Fibroblast of skin of left biceps (primary cell): Measurements from ENCODE around the gene C1D.

Experiments
- DNase-seq, 2 experiments: peaks; one replicate each; pipeline ENCODE4 v3.0.0-alpha.2; 2013; ENCODE audit warnings: low read depth in 2 of 2

The C1D gene

DNA sequence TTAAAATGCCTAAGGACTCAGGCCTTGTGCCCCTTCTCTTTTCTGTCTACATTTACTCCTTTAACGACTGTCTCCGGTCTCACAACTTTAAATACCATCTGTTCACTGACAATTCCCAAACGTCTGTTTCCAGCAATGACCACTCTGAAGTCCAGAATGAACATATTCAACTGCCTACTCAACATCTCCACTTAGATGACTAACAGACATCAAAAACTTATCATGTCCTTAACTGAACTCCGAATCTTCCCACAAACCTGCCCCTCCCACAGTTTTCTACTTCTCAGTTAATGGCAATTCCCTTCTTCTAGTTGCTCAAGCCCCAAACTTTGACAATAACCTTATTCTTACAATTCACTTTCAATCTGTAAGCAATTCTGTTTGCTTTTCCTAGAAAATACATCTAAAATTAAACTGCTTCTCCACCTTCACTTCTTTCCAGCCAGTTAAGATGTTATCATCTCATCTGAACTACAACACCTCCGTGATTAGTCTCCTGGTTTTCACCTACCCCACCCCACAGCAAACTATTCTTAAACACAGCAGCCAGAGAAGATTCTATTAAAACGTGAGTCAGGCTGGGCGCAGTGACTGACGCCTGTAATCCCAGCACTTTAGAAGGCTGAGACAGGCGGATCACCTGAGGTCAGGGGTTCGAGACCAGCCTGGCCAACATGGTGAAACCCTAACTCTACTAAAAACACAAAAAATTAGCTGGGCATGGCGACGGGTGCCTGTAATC lies 2.8 kb downstream of the C1D start:
- DNase-seq = no peak

DNA sequence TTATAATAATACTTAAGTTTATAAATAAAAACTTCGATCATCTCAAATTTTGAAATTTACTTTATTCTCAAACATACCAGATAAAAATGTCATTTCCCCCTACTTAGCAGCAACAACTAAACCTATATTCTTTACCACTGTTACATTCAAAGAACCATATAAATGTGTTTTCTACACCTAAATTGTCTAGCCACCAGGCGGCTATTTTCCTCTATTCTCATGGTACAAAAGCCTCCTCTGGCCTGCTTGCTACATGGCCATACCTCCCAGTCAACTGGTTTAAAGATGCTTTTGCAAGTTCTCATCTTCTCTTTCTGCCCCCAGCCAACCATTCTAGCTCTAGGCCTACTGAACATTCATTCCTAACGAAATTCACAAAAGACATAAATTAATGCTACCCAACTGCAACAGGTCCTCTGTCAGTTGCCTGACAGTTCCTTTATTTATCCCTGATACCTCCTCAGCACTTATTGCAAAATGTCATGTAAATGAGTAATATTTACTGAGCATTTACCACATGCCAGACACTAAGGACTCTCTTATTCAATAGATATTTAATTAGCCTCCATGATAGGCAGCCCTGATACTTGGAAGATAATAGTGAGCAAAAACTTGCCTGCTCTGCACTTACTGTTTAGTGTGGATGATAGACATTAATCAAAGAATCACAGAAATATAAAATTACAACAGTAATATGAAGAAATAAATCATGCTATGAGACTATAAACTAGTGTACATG lies 5.0 kb downstream of the C1D start:
- DNase-seq = no peak

DNA sequence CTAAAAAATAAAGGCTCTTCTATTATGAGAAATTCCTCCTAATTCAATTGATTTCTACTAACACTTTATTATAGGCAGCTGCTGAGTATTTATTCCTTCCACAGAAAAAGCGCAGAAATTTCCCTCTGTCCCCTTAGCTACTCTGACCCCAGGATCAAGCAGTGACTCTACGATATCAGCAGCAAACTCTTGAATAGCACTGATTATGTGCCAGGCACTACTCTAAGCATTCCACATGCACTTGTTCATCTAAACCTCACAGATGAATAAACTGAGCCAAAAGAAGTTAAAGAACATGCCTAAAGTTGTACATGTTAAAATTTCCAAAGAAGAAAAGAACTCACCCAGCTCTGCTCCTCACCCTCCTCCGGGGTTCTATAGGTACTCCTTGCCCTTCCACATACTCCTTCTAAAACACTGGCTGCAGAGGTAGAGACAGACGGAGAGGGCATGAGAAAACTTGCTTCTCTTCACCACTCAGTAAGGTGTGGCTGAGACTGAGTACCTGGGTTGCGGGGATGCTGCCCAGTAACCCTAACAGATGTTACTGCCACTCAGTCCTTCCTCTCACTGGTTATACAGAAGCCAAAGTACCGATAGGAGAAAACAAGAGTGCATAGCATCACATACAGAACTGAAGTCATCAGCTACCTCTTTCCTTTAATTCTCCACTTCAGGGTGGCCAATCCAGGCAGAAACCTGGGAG lies 9.9 kb downstream of the C1D start:
- no peak for DNase-seq

DNA sequence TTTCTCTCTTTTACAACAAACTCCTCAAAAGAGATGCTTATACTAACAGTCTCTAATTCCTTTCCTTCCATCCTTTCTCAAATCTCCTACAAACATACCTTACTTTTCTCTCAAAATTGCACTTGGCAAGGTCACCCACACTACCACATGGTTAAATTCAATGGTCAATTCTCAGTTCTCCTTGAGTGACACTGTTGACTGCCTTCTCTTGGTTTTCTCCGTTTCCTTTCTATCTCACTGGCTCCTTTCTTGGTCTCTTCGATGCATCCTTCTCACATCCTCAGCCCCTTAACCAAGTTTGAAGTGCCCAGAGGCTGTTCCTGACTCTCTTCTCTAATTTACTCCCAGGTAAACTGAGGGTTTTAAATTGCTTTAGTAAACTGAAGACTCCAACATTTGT lies 12.5 kb downstream of the C1D start:
- no peak for DNase-seq

DNA sequence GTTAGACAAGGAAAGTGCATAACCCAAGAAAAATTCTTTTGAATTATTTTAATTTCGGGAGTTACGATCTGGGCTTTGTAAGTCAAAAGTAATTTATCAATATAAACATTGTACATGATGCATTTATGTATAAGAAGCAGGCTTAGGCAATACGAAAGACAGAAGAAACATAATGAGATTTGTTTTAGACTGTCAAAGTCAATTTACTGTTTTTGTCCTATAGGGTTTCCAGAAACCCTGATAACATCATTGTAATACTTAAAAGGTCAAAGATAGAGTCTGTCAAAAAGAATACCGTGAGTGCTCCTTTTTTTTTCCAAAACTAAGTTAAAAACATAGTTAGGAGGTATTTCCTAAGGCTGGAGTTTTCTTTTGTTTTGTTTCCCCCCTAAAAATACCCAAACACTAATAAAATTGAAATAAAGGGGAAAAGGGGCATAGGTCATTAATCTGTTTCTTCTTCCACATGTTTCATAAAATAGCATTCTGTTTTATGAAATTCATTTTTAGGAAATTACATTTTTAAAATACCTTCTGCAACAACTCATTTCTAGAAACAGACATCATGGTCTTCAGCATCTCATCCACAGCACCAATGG lies 16.1 kb downstream of the C1D start:
- DNase-seq = no peak

DNA sequence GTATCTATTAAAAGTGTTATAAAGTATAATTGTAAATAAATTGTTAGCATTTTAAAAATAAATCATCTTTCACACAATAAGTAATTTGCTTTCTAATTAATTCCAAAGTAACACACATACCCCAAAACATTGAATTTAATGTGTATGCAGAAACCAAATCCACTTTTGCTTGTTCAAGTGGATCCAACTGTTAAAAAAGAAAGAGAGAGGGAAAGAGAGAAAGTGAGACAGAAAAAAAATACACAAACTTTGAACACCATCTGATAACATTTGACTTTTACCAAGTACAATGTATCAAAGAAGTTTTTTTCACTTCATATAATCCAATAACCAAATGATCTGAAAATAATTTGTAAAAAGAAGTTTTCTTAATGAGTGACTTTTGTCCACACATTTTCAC lies 16.6 kb downstream of the C1D start:
- no peak for DNase-seq

GRCh38 chr2:68045342-68045741 lies 17.5 kb downstream of the C1D start:
- DNase-seq = no peak

DNA sequence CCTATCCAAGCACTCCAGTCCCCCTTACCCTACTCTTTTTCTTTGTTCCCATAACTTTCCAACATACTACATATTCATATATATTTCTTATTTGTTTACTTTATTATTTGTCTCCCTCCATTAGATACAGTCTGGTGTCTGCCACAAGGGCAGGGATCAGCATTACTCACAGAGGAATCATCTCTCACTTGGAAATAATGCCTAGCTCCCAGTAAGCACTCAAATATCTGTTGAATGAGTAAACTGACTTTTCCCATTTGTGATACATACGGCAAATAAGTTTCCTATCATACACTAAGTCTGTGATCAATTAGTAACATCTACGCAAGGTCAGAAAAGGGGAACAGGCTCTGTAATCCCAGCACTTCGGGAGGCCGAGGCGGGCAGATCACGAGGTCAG lies 18.7 kb downstream of the C1D start:
- peak; percentile 39 to 42 for DNase-seq

GRCh38 chr2:68043695-68044094 lies 19.1 kb downstream of the C1D start:
- no peak for DNase-seq

DNA sequence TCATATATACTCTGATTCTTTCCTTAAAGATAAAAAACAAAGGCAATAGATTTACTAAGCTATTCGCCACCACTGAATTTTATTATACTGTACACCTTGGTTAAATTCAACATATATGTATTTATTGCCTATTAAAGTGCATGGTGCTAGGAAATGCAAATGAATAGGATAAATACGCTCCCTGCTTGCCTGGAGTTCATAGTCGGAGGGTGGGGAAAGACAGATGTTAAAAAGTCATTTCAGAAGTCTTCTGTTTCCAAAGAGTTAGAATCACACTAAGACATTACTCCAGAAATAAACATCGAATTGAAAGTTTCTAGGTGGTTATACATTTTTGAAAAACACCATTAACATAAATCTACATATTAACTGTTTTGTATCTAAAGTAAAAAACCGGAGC lies 19.8 kb downstream of the C1D start:
- DNase-seq = no peak

- DNase-seq = no peak
Measured at GRCh38 chr2:68041704-68042245, 21.0 kb downstream of the C1D start.

GRCh38 chr2:68040078-68040477 lies 22.7 kb downstream of the C1D start:
- DNase-seq = no peak

DNA sequence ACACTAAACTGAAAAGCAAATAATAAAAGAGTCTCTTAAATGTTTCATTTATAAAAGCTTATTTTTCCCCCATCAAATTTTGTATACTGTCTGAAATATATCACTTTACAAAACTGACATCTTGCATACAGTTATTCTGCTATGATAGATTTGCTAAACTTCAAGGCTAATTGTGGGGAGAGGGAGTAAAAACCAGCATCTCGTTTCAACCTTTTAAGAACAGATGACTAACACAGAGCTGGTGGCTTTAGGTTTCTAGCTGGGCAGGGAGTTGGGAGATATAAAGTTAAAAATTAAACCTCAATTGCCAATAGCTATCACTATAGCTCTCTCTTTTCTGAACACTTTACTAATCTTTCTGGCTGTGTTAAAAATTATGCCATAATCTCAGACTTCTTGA lies 23.5 kb downstream of the C1D start:
- no peak for DNase-seq

- DNase-seq = no peak
Measured at GRCh38 chr2:68032702-68033101, 30.1 kb downstream of the C1D start.

GRCh38 chr2:68031542-68032160 lies 31.2 kb downstream of the C1D start:
- peak; percentile 35 to 43 for DNase-seq

DNA sequence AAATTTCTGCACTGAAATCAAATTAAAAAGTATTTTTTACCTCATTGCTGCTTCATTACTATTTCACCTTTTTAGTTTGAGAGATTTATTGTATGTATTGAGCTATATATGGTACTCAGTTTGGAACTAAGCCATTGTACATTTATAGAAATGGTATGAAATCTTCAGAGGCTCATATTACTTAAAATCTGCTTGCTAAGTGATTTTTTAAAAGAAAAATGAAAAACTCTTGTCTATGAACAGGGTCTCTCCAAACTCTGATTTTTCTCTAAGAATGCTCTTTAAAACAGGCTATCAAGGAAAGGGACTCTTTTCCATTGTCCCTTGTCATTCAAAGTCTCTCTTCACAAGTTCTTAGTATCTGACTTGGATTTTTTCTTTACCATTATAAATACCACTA lies 31.8 kb downstream of the C1D start:
- no peak for DNase-seq

DNA sequence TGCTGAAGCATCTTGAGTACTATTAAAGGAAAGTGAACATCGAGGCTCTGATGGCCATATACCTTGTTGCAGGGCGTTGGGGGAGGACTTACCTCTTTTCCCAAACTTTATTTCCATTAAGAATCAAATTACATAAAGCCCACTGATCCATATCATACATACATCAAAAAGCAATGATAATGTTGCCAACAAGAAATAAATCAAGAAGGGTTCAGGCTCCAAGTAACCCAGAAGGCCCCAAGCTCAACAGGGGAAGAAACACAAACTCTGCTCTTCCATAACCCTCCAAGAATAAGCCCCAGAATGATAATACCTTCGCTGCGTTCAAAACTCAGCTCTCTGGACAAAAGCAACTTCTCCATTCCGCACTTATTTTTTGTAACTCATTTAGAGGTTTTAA lies 32.3 kb downstream of the C1D start:
- DNase-seq = no peak

- no peak for DNase-seq
Measured at GRCh38 chr2:68027959-68028358, 34.8 kb downstream of the C1D start.

DNA sequence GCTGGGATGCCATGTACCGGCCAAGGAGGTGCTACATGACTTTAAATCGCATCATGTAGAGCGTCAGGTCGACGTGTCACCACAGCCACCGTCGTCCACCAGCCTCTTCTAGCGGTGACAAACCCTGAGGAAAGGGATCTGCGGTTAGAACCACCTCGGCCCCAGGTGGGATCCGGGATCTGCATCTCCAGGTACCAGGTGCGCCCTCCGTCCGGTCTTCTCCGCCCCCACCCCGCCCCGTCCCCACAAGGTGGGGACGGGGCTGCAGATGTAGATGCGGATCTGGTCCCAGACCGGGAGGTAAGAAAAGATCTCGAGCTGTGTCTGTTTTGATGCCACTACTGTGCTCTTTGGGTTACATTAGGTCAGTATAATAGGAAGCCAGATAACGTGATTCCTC lies 38.4 kb downstream of the C1D start:
- no peak for DNase-seq

DNA sequence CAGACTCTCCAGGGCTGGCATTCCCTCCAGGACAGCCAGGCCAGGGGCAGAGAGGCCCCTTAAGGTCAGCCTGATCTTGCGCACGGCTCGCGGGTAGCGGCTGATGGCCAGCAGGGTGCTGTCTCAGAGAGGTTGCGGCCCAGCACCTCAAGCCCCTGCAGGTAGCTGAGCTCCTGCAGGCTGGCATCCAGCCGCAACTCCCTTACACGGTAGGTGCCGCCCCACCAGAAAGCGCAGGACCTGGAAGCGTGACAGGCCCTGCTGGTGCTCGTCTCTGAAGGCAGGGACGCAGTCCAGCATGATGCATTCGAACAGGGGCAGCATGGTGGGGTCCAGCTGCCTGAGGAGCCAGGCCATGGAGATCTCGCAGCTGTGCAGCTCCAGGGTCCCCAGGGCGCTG lies 38.9 kb downstream of the C1D start:
- no peak for DNase-seq

DNA sequence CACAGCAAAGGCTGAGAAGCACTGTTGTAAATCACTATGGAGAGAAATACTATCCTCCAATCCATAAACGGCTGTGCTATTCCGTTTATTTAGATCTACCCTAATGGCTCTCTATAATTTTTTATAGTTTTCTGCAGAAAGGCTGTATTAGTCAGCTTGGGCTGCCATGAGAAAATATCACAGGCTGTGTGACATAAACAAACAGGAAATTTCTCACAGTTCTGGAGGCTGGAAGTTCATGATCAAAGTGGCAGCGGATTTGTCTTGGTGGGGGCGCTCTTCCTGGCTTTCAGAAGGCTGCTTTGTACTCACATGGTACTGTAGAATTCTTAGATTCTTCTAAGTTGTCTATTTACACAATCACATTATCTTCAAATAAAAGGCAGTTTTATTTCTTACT lies 44.1 kb downstream of the C1D start:
- DNase-seq = no peak

DNA sequence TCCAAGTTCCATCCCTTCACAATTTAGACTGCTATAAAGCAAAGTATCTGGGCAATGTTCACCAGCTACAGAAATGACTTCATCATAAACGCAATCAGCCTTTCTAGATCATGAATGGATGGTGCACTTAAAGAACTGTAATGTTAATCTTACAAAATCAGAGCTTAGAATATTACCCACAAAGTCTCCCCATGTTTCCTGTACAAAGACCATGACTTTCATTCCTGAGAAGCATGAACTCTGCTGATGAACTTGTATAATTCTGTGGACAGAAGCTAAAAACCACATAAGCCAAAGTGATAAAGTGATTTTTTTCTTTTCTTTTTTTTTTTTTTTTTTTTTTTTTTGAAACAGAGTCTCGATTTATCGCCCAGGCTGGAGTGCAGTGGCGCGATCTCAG lies 53.3 kb downstream of the C1D start:
- DNase-seq = no peak
